GM23248 (cell line): ENCODE data around the gene MRPL18. TPM values are rescaled to one million over a fixed set of nuclear protein-coding genes. Genes with fewer than 3 reads are reported as not detected.

ENCODE experiments used
- DNase-seq: peaks from one replicate; pipeline ENCODE4 v3.0.0-alpha.2; 2015
- H2AFZ ChIP-seq: fragments of 200-600 bp; sonication (generic); 2 replicates; pipeline ENCODE4 v1.6.1; 2016; ENCODE audit warnings: antibody characterized with exemption
- H3F3A ChIP-seq: fragments of 200-600 bp; sonication (generic); 2 replicates; pipeline ENCODE4 v1.6.1; 2016; ENCODE audit warnings: mild to moderate bottlenecking, antibody characterized with exemption, mixed run types; ENCODE audit not compliant: insufficient read depth
- H3K27ac ChIP-seq: fragments of 200-600 bp; sonication (generic); 2 replicates; pipeline ENCODE4 v1.5.1; 2016; ENCODE audit warnings: mild to moderate bottlenecking
- H3K27me3 ChIP-seq: fragments of 200-600 bp; sonication (generic); replicated peaks from 2 replicates; pipeline ENCODE4 v1.6.1; 2016; ENCODE audit warnings: mild to moderate bottlenecking; ENCODE audit not compliant: insufficient read depth
- H3K36me3 ChIP-seq: fragments of 200-600 bp; sonication (generic); 2 replicates; pipeline ENCODE4 v1.6.1; 2016; ENCODE audit warnings: low read depth, mild to moderate bottlenecking
- H3K4me1 ChIP-seq: fragments of 200-600 bp; sonication (generic); 2 replicates; pipeline ENCODE4 v1.6.1; 2016; ENCODE audit warnings: mild to moderate bottlenecking; ENCODE audit not compliant: insufficient read depth
- H3K4me2 ChIP-seq: fragments of 200-600 bp; sonication (generic); one replicate; pipeline ENCODE4 v1.6.1; 2016; ENCODE audit warnings: mild to moderate bottlenecking; ENCODE audit not compliant: unreplicated experiment
- H3K4me3 ChIP-seq: fragments of 200-600 bp; sonication (generic); 2 replicates; pipeline ENCODE4 v1.5.1; 2016; ENCODE audit warnings: mild to moderate bottlenecking
- H3K79me2 ChIP-seq: fragments of 200-600 bp; sonication (generic); 2 replicates; pipeline ENCODE4 v1.6.1; 2016; ENCODE audit warnings: mild to moderate bottlenecking; ENCODE audit not compliant: insufficient read depth
- H3K9ac ChIP-seq: fragments of 200-600 bp; sonication (generic); 2 replicates; pipeline ENCODE4 v1.6.1; 2016; ENCODE audit warnings: mild to moderate bottlenecking
- H3K9me2 ChIP-seq: fragments of 200-600 bp; sonication (generic); 2 replicates; pipeline ENCODE4 v1.6.1; 2016; ENCODE audit warnings: mixed run types, mild to moderate bottlenecking, moderate library complexity; ENCODE audit not compliant: insufficient read depth
- H3K9me3 ChIP-seq: fragments of 200-600 bp; sonication (generic); one replicate; pipeline ENCODE4 v1.6.1; 2017; ENCODE audit warnings: low read depth
- H4K20me1 ChIP-seq: fragments of 200-600 bp; sonication (generic); 2 replicates; pipeline ENCODE4 v1.6.0; 2016; ENCODE audit not compliant: insufficient read depth
- EZH2 ChIP-seq: fragments of 200-600 bp; sonication (generic); IDR thresholded peaks from 2 replicates; pipeline ENCODE4 v1.6.1; 2018; ENCODE audit warnings: antibody characterized with exemption, mild to moderate bottlenecking; ENCODE audit not compliant: insufficient read depth, poor library complexity, severe bottlenecking
- EZH2phosphoT487 ChIP-seq: fragments of 200-600 bp; sonication (generic); IDR thresholded peaks from 2 replicates; pipeline ENCODE4 v1.6.1; 2018; ENCODE audit warnings: antibody characterized with exemption, moderate library complexity, mild to moderate bottlenecking, low read depth; ENCODE audit not compliant: insufficient read depth
- WGBS, 2 experiments: methylation state at CpG; one replicate each; pipeline ENCODE4 v1.1.6; 2015 to 2017; ENCODE audit warnings: low lambda C conversion rate in 2 of 2, low coverage in 1 of 2; ENCODE audit errors: missing lambda C conversion rate in 2 of 2; 5-methylcytosine and 5-hydroxymethylcytosine counted together
- in situ Hi-C: fragments of 300-500 bp; cut with MboI; formaldehyde crosslinking; loops from 2 replicates; pipeline ENCODE4 v1.15.0; 2020
- polyA plus RNA-seq: library from polyadenylated mRNA; unstranded; fragments of >200 nt; fragmentation: Nextera tagmentation; extraction: Ambion mirVana; gene quantifications from 2 replicates; pipeline ENCODE4 v1.2.1, GENCODE V29; 2016
- total RNA-seq: library from RNA; depleted of rRNA; stranded (reverse); fragments of >200 nt; shearing (Covaris generic); gene quantifications from 2 replicates; pipeline ENCODE4 v1.2.3, GENCODE V29; 2014

The MRPL18 gene
- total and polyA plus RNA-seq, 2 experiments from 2014 or later, result 91.3 to 110 TPM

DNA sequence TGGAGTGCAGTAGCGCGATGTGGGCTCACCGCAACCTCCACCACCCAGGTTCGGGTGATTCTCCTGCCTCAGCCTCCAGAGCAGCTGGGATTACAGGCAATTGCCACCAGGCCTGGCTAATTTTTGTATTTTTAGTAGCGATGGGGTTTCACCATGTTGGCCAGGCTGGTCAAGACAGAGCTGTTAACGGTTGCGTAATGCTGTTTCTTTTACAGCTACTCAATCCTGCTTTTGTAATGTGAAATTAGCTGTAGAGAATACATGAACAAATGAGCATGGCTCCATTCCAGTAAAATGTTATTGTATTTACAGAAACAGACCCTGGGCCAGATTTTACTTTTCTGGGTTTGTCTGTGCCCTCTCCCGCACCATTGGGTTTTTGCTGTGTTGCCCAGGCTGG lies 11.7 kb downstream of the MRPL18 start:
- Histone ChIP-seq H3K27me3 (no peaks in the 10 kb centered on the region), H3F3A (no peaks in the 10 kb centered on the region; the same call in 1 of the 2 replicates), H3K79me2 (no peaks in the 10 kb centered on the region), H2AFZ (no peak overlapping the region), H3K4me2 (no peak overlapping the region), H3K4me1 (no peaks in the 10 kb centered on the region), H4K20me1 (no peaks in the 10 kb centered on the region), H3K36me3 (peaks cover 20% of the 10 kb centered on the region), H3K9ac (no peak overlapping the region), H3K27ac (no peak overlapping the region), H3K4me3 (no peak overlapping the region), H3K9me3 (no peaks in the 10 kb centered on the region), H3K9me2 (no peaks in the 10 kb centered on the region)
- in situ Hi-C loops, result no loop called here
- DNase-seq, result no peak
- TF ChIP-seq EZH2, result no peak
- no peak for TF ChIP-seq EZH2phosphoT487
- 91 to 94% methylated on average over 8 of the region's 8 CpGs for WGBS, 2 experiments

DNA sequence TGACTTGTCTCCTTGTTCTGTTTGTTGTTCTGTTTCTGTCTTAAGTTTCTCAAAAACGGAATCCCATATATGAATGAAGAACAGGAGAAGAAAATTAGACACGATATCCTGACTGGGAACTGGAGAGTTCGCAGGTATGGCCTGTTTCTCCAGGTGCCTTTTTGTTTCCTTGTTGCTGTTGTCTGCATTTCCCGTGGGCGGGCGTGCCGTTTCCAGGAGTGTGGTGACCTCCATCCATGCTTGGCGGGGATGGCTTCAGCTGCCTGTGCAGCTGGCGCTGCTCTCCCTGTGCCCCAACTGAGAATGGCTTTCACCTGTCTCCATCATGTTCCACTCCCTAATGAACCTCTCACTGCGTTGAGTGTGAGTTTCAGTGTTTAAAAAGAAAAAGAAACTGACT lies 14.2 kb downstream of the MRPL18 start:
- H3K27ac ChIP-seq, result no peak overlapping the region
- in situ Hi-C loops, result no loop called here
- 84 to 87% methylated on average over 10 of the region's 10 CpGs for WGBS, 2 experiments

DNA sequence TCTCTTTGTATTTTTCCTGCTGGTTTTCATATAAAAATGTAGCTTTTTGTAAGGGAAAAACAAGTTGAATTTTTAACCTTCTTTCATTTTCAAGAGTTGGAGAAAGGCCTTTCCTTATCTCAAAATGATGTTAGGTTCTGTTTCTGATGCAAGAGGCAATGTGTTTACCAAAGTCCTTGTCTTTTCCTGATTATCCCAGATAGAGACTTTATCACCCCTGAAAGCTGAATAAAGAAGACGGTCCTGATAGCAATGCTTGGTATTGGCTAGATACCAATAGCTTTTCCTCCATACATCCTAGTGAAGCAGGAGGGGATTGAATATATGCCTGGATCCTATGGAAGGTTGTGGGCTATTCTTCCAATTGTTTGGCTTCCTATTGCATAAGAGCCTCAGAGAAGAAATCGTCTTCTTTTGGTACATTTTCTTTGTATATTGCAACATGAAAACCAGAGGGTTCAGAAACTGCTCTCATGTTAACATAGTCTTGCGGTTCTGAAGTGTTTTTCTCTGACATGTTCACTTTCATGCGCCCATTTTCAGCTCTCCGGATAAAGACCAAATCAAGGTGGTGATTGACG lies 15.3 kb downstream of the MRPL18 start:
- H3K9ac ChIP-seq, result no peak overlapping the region
- H3K27ac ChIP-seq, result no peak overlapping the region
- in situ Hi-C loops, result no loop called here
- H3K27me3 ChIP-seq, result no peaks in the 10 kb centered on the region
- no peaks in the 10 kb centered on the region for H3K36me3 ChIP-seq
- no peaks in the 10 kb centered on the region for H3K79me2 ChIP-seq
- H3K4me1 ChIP-seq, result no peaks in the 10 kb centered on the region
- no peaks in the 10 kb centered on the region for H3K9me3 ChIP-seq
- H3K9me2 ChIP-seq, result no peaks in the 10 kb centered on the region
- H3F3A ChIP-seq, result no peaks in the 10 kb centered on the region
- TF ChIP-seq EZH2 (no peak), EZH2phosphoT487 (no peak)
- H4K20me1 ChIP-seq, result no peaks in the 10 kb centered on the region
- DNase-seq, result no peak
- no peak overlapping the region for H2AFZ ChIP-seq
- no peak overlapping the region for H3K4me2 ChIP-seq
- no peak overlapping the region for H3K4me3 ChIP-seq
- 92 to 96% methylated on average over 6 of the region's 6 CpGs for WGBS, 2 experiments

More for the DNA sequence above, 14.2 kb downstream of the MRPL18 start:
- Histone ChIP-seq H3K9me3 (no peaks in the 10 kb centered on the region), H4K20me1 (no peaks in the 10 kb centered on the region), H3K4me2 (no peak overlapping the region), H2AFZ (no peak overlapping the region), H3F3A (no peaks in the 10 kb centered on the region), H3K79me2 (no peaks in the 10 kb centered on the region), H3K27me3 (no peaks in the 10 kb centered on the region), H3K4me3 (no peak overlapping the region), H3K36me3 (no peaks in the 10 kb centered on the region), H3K9ac (no peak overlapping the region), H3K4me1 (no peaks in the 10 kb centered on the region), H3K9me2 (no peaks in the 10 kb centered on the region)
- TF ChIP-seq EZH2 (no peak), EZH2phosphoT487 (no peak)
- no peak for DNase-seq

DNA sequence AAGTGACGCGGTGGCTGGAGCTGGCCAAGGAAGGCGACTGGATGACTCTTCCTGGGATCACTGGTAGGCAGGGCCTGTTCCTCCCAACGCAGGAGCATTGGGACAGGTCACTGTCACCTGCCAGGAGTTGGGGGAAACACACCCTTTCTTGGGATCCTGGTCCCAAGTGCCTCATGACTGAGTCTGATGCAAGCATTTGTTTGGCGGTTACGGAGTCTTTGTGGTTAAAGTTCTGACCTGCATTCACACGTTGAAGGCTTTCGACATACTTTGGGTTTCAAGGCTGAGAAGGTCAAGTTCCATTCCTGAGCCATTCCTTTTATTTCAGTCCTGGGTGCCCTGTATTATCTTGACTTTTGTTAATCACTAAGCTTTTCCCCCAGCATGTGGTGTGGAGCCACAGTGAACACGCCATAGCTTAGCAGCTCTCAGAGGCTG lies 15.8 kb downstream of the MRPL18 start:
- no peaks in the 10 kb centered on the region for H3K9me3 ChIP-seq
- H3K4me1 ChIP-seq, result no peaks in the 10 kb centered on the region
- H3K27me3 ChIP-seq, result no peaks in the 10 kb centered on the region
- no peaks in the 10 kb centered on the region for H3K79me2 ChIP-seq
- no peaks in the 10 kb centered on the region for H3F3A ChIP-seq
- H2AFZ ChIP-seq, result no peak overlapping the region
- H3K36me3 ChIP-seq, result no peaks in the 10 kb centered on the region
- WGBS, 2 experiments, result 90% methylated on average over 9 of the region's 9 CpGs
- H3K9me2 ChIP-seq, result no peaks in the 10 kb centered on the region
- no peaks in the 10 kb centered on the region for H4K20me1 ChIP-seq
- no peak overlapping the region for H3K27ac ChIP-seq
- H3K4me3 ChIP-seq, result no peak overlapping the region
- DNase-seq, result no peak
- H3K9ac ChIP-seq, result no peak overlapping the region
- H3K4me2 ChIP-seq, result no peak overlapping the region
- in situ Hi-C loops, result no loop called here
- TF ChIP-seq EZH2 (no peak), EZH2phosphoT487 (no peak)
